ENCODE data around the gene LRRC14B.
"Not testable (repeated sequence)": the region's sequence is repeated elsewhere in the genome, so short reads cannot be mapped to it uniquely, and the experiment has no call there.

Gene LRRC14B

DNA sequence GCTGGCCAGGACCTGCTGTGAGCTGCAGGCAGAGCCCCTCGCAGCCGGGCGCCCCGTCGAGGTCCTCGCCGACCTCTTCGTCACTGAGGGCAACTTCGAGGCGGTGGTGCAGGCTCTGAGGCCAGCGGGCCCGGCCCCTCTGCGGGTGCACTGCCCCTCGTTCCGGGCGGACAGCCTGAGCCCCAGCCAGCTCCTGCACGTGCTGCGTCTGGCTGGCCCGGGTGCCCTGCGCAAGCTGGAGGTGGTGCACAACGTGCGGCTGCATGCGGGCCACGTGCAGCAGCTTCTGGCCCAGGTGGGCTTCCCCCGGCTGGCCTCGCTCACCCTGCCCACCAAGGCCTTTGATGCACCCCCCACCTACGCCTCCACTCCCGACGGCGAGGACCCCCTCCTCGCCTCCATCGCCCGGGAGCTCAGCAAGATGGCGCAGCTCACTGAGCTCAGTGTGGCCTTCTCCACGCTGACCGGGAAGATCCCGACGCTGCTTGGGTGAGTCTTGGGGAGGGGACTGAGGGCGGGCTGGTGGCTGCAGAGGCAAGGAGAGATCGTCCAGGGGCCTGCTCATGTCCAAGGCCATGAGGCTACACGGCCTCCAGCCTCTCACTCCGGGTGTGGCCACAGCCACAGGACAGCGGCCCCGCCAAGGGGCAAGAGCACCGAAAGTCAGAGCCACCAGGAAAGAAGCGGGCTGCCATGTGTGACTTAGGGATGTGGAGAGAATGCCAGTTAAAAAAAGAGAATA is 825 bp downstream of the LRRC14B start:
- DNase-seq (ENCODE audit: low read depth in 2 of 2, low spot score in 1 of 2): no peak

DNA sequence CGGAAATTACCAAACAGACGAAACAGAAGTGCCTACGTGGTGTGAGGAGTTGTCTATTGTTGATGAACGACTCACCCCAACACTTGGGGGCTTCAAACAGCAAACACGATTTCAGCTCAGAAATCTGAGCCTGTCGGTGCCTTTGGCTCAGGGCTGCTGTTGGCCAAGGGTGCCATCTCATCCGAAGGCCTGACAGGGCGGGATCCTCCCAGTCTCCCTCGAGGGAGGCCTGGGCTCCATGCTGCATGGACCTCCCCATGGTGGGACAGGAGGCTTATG is 1.3 kb downstream of the LRRC14B start:
- DNase-seq (ENCODE audit: low read depth in 2 of 2, low spot score in 1 of 2): no peak

DNA sequence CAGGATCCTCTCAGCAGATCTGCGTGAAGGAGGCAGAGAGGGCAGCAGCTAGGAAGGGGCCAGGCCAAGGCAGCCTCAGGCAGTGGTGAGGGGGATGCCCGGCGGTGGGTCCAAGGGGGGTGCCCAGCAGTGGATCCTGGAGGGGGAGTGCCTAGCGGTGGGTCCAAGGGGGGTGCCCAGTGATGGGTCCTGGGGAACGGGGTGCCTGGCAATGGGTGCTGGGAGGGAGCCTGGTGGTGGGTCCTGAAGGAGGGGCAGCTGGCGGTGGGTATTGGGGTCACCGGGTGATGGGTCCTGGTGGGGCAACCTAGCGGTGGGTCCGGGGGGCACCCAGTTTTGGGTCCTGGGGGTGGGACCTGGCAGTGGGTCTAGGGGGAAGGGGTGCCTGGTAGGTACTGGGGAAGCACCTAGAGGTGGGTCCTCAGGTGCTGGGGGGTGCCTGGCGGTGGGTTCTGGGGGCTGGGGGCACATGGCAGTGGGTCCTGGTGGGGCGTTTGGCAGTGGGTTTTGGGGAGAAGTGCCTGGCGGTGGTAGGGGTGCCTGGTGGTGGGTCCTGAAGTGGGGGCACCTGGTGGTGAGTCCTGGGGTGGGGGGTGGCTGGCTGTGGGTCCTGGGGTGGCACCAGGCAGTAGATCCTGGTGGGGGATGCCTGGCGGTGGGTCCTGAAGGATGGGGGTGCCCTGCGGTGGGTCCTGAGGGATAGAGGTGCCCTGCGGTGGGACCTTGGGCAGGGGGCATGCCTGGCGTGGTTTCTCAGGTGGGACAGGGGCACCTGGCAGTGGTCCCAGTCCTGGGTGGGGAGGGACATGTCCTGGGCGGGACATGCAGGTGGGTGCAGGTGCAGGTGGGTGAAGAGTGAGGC is 1.9 kb downstream of the LRRC14B start:
- no peak for DNase-seq (ENCODE audit: low read depth in 2 of 2, low spot score in 1 of 2)

DNA sequence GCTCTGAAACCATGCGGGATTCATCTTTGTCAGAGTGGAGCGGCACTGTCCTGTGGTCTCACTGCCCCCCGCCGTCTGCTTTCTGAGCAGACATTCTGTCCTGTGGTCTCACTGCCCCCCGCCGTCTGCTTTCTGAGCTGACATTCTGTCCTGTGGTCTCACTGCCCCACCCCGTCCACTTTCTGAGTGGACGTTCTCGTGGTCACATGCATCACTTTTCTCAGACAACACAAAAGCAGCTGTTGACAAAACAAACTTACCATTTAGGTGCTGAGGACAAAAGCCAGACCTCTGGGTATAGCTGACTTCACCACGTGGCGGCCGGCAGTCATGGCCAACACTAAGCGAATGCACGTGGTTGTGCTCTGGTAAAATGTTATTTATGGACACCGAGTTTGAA is 2.8 kb downstream of the LRRC14B start:
- no peak for DNase-seq (ENCODE audit: low read depth in 2 of 2, low spot score in 1 of 2)

DNA sequence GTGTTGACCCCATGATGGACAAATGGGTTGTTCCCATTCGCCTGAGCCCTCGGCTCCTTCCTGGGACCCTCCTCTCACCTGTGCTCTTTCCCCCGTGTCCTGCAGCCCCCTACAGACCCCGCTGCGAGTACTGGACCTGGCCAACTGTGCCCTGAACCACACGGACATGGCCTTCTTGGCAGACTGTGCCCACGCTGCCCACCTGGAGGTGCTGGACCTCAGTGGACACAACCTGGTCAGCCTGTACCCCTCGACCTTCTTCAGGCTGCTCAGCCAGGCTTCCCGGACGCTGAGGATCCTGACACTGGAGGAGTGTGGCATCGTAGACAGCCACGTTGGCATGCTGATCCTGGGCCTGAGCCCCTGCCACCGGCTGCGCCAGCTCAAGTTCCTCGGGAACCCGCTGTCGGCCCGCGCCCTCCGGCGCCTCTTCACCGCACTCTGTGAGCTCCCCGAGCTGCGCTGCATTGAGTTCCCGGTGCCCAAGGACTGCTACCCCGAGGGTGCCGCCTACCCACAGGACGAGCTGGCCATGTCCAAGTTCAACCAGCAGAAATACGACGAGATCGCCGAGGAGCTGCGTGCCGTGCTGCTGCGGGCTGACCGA is 3.4 kb downstream of the LRRC14B start:
- DNase-seq (ENCODE audit: low read depth in 2 of 2, low spot score in 1 of 2): no peak

GRCh38 chr5:195401-196160 is 4.3 kb downstream of the LRRC14B start:
- no peak for DNase-seq (ENCODE audit: low read depth in 2 of 2, low spot score in 1 of 2)

- DNase-seq (ENCODE audit: low read depth in 2 of 2, low spot score in 1 of 2): no peak
Observed at GRCh38 chr5:196350-196749, 5.1 kb downstream of the LRRC14B start.

GRCh38 chr5:197031-197430 is 5.7 kb downstream of the LRRC14B start:
- not testable (repeated sequence) for DNase-seq (ENCODE audit: low read depth in 2 of 2, low spot score in 1 of 2)

- no peak for DNase-seq (ENCODE audit: low read depth in 2 of 2, low spot score in 1 of 2)
Observed at GRCh38 chr5:197892-198489, 6.7 kb downstream of the LRRC14B start.

DNA sequence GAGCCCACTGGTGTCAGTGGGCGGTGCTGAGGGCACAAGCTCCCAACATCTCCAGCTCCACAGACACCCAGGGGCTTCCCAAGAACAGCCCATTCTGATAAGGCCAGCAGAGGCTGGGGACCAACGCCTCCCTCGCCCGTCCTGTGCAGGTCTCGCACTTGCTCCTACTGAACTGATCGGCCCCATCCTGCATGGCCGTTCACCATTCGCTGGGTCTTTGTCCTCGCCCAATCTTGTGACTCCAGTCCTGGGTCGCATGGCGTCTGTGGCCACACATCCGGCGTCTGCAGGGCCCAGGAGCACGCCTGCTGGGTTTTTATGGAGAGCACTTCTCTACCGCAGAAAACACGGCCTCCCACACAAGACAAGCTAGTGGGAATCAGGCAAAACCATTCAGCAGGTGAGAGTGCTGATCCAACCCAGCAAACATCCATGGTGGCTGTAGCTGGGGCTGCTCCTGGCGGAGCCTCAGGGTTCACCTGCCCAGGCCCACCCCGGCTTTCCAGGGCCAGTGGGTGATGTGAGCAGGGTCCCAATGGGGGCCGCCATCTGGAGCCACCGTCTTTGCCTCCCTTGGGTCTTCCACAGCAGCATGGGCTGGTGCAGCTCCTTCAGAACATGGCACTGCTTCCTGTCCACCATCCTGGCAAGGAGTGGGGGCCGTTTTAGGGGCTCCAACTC is 7.4 kb downstream of the LRRC14B start:
- DNase-seq (ENCODE audit: low read depth in 2 of 2, low spot score in 1 of 2): no peak

DNA sequence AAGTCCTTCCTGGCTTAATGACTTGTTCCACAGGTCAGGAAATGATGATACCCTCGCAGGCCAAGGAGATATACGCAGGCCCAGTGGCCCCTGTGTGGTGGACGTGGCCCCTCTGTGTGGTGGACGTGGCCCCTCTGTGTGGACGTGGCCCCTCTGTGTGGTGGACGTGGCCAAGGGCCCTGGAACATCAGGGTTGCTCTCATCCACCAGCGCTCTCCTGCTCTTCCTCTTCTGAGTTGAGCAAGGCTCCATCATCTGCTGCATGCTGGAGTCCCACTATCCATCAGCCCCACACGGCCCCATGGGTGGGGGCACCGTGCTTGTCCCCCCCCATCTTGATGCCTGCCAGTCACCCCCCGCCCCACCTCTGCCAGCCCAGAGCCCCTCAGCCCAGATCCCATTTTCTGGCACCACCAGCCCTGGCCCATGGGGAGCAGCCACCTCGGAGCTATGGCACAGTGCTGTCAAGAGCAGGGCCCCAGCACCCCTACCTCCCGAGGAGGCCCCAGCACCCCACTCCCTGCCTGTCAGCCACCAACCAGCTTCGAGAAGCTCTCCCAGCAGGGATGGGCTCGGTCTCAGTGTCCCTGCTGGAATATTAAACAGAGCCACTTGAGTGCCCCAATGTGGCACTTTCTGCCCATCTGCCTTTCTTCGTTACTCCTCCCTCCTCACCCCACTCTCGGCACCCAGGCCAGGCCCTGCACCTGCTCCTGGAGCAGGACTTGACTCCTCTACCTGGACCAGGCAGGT is 8.1 kb downstream of the LRRC14B start:
- DNase-seq (ENCODE audit: low read depth in 2 of 2, low spot score in 1 of 2): no peak

DNA sequence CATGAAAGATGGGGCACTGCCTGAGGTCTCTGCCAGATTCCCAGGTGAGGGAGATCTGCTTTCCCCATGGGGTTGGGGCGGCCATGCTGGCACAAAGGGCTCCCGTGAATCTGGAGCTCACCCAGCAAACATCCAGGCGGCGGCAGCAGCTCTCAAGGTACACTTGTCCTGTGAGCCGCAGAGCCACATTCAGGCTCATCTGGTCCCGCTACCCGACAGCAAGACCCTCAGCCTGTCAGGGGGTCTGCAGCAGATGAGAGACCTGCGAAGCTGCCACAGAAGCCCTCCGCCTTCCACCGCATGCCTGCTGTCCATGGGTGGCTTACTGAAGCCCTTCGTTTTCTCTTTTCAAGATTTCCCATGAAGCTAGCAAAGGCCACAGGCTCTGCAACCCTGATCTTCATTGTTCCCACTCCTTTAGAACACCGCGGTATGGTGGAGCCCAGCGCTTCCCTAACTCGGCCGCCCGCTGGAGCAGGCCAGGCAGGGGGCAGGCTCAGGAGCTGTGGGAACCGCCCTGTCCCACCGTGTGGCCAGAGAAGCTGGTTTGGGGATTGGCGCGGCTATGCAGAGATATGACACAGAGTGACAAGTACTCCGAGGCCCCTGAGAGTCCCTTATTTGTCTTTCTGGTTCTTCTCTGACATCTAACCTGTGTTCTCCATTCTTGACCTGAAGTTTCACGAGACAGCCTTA is 8.8 kb downstream of the LRRC14B start:
- DNase-seq (ENCODE audit: low read depth in 2 of 2, low spot score in 1 of 2): no peak

DNA sequence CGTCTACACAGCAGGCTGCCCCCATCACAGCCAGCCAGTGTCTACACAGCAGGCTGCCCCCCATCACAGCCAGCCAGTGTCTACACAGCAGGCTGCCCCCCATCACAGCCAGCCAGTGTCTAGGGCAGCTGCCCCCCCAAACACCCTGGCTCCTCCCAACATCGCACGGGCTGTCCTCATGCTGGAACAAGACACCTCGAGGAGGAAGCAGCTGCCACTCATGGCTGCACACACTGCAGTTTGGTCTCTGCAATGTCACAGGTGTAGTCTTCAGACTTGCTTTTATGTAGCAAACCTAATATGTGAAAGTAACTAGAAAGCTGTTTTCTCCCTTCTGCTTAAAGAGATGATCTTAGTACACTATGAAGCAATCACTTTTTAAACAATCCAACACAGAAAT is 9.7 kb downstream of the LRRC14B start:
- no peak for DNase-seq (ENCODE audit: low read depth in 2 of 2, low spot score in 1 of 2)

DNA sequence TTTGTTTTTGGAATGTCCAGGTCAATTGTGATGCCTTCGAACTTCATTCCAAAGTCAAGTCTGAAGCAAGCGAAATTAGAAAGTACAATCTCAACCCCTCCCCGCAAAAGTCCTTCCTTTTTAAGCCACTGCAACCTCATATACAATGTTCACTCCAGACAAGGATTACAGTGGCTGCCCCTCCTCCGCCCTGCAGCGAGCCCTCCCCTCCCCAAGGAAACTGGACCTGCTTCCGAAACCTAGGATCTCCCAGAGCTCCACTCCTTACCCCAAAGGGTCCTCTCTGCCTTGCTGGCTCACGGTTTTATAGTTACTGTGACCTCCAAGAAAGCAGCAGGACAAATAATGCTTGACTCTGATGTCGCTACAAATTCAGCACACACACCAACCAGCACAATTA is 10.4 kb downstream of the LRRC14B start:
- DNase-seq (ENCODE audit: low read depth in 2 of 2, low spot score in 1 of 2): no peak

GRCh38 chr5:203246-203930 is 12.1 kb downstream of the LRRC14B start:
- no peak for DNase-seq (ENCODE audit: low read depth in 2 of 2, low spot score in 1 of 2)

DNA sequence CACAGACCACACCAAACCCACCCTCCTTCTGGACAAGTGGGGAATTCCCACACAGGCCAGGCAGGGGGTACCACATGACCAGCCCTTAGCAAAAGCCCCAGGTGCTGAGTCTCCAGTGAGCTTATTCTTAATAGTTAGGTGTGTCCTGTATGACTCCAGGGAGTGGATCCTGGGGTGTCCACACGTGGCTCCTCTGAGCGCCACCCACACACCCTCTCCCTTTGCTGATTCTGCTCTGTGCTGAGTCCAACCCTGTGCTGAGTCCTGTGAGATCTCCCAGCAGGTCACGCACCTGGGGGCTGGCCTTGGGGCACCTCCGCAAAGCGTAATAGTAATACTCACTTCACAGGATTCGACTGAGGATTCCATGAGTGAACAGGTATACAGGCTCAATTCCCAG is 12.7 kb downstream of the LRRC14B start:
- DNase-seq (ENCODE audit: low read depth in 2 of 2, low spot score in 1 of 2): no peak

GRCh38 chr5:204462-204861 is 13.2 kb downstream of the LRRC14B start:
- no peak for DNase-seq (ENCODE audit: low read depth in 2 of 2, low spot score in 1 of 2)

DNA sequence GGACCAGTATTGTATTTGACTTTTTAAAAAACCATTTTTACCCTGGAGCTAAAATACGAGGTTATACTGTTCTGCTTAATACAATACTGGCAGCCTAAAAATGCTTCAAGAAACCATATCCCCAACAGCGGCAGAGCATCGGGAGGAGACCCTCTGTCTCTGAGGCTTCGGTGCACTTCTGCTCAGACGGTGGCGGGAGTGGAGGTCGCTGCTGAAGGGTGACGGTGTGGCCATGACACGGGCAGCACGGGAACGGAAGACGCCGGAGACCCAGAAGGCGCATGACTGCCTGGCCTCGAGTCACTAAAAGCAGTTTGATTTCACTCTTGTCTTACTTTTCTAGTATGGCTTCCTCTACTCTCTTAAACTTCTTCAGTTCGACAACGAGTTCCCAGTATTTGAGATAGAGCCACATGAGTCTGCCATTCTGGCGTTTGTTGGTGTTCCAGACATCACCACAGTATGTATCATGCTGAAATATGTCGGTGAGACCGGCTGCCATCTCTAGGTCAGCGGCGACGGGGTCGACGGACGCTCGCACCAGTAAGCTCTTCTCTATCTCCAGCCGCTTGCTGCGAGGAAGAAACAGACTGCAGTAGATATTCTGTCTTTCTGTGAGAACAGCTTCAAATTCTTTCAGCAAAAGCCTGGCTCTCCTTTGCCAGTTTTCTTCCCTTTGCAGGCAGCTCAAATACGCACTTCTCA is 13.8 kb downstream of the LRRC14B start:
- no peak for DNase-seq (ENCODE audit: low read depth in 2 of 2, low spot score in 1 of 2)

Measured in stimulated activated CD8-positive, alpha-beta memory T cell treated with anti-CD3 and anti-CD28 coated beads, Interleukin-4, amount 100 ng/mL, for 1 hour (primary cell).